LHCN-M2 (cell line): ENCODE measurements around the gene FAM3B. TPM values are rescaled to one million over a fixed set of nuclear protein-coding genes. Genes with fewer than 3 reads are reported as not detected.
"Not testable (repeated sequence)": the region's sequence is repeated elsewhere in the genome, so short reads cannot be mapped to it uniquely, and the experiment has no call there.

ENCODE experiments used
- DNase-seq: peaks from one replicate; pipeline ENCODE4 v3.0.0-alpha.2; 2012; ENCODE audit warnings: low read depth
- polyA plus RNA-seq: library from polyadenylated mRNA; unstranded; fragments of >200 nt; gene quantifications from one replicate; pipeline ENCODE4 v1.2.1, GENCODE V29; 2012; ENCODE audit warnings: missing spikeins
- total RNA-seq: library from RNA; depleted of rRNA; stranded (reverse); fragments of >200 nt; gene quantifications from 2 replicates; pipeline ENCODE4 v1.2.3, GENCODE V29; 2014; rRNA removed

FAM3B gene, protein sequence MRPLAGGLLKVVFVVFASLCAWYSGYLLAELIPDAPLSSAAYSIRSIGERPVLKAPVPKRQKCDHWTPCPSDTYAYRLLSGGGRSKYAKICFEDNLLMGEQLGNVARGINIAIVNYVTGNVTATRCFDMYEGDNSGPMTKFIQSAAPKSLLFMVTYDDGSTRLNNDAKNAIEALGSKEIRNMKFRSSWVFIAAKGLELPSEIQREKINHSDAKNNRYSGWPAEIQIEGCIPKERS
- total RNA-seq, result not detected in 2 replicates
- polyA plus RNA-seq, result not detected

DNA sequence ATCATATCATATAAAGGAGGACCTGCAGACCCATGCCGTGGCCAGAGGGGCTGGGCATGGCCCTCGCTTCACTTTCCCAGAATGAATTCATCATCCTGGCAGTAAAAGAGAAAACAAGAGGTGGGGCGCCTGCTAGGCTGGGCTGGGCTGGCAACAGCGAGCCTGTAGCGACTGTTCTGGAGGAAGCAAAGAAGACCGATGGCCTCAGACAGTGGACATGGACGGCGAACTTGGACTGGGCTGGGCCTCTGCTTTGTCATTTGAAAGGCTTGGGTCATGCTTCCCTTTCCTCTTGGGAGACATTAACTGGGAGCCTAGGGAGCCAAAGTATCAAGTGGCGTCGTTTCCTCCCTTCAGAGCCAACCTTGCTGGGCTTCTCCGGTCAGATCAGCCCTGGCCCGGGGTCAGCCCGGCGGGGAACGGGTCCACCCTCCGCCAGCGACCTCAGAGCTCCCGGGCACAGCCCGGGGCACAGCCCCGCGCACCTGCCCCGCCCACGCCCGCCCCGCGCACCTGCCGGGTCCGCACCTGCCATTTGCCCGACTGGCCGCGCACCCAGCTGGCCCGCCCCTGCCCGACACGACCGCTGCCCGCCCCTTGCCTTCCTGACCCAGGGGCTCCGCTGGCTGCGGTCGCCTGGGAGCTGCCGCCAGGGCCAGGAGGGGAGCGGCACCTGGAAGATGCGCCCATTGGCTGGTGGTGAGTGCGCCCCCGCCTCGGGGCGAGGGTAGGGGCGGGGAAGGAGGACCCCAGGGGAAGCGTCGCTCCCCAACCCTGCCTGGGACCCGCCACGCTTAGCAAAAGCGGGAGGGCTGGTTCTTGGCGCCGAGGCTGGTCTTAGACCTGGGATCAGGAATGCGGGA, at the start of gene FAM3B:
Gene FAM3B, plus strand, starts transcription at position 602 of the 863 bp plus-strand sequence. Its CDS starts 79 bp downstream, at position 681.
- no peak for DNase-seq

- no peak for DNase-seq
Observed at GRCh38 chr21:41267346-41267745, 49.3 kb upstream of the FAM3B start.

DNA sequence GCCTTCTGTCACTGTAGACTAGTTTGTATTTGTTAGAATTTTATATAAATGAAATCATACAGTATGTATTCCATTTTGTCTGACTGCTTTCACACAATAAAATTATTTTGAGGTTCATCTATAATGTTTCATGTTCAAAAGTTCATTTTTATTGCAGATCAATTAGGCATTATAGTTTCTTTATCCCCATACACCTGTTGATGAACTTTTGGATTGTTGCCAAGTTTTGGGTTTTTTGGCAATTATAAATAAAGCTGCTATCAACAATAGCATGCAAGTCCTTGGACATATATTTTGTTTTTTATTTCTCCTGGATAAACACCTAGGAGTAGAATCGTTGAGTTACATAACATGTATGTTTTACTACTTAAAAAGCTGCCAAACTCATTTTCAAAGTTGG, 47.1 kb upstream of the FAM3B start:
- DNase-seq, result no peak

DNA sequence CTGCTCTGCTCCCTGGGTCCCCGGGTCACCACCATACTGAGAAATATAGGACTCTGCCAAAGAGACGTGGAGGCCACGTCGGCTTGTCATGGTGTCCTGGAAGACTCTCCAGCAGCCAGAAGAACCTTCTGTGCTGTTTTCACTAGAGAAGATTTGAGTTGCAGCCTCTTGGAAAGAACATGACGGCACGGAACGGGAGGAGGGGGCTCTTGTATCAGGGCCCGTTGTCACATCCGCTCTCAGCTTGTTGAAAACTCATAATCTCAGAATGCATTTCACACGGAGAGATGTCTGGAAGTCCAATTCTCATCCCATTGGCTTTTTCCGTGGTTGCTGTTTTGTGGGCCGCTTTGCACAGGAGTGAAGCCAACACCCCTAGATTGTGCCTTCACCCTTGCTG, 39.4 kb upstream of the FAM3B start:
- DNase-seq, result no peak

- DNase-seq, result no peak
Observed at GRCh38 chr21:41277846-41278245, 38.8 kb upstream of the FAM3B start.

DNA sequence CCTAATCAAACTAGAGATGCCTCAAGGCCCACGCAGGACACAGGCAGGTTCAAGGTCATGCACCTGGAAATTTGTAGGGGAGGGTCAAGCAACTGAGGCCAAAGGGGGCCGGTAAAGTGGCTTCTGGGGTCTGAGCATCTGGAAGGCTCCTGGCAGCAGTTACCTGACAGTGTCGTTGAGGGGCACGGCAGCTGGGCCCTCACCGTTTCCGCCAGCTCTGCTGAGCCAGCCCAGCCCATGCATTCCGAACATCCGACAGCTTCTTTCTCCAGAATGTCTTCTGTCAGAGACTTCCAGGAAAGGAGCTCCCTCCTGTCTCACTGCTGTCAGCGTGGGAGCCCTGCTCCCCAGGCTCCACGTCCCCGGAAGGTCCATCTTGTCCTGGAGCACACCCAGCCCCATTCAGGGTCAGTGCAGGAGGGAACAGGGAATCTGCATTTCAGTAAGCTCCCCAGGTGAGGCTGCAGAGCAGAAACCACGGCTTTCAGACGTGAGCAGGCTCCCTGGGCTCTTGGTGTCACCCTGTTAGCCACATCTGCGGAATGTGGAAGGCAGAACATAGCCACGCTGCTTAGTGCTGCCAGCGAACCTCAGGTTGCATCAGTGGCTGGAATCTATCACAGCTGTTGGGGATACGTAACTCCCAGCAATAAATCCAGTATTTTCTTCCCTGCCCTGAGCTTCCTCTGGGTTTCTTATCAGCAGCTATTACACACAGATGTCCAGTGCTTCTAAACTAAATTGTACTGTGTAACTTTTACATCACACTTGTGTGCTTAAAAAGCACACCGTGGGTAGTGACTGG, 36.3 kb upstream of the FAM3B start:
- peak; percentile 9 for DNase-seq

DNA sequence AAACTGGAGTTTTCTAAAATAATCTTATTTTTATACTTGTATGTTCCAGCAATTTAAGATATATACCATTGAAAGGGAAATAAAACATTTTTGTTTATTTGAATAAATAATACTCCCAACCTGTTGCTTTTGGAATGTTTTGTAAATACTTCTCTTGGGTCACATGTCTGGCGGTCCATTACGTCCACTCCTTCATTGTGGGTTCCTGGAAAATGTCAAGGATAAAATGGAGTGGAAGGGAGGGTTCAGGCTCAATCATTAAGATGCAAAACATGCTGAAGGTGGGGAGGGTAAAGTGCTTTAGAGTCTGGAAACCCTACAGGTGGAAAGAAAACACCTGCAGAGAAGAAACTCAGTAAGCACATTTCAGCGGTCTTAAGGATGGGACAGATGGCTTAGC, 34.2 kb upstream of the FAM3B start:
- no peak for DNase-seq

GRCh38 chr21:41283211-41283818, 33.3 kb upstream of the FAM3B start:
- peak; percentile 72 for DNase-seq

- DNase-seq, result no peak
Observed at GRCh38 chr21:41289431-41289830, 27.2 kb upstream of the FAM3B start.

- DNase-seq, result no peak
Observed at GRCh38 chr21:41290106-41290799, 26.3 kb upstream of the FAM3B start.

DNA sequence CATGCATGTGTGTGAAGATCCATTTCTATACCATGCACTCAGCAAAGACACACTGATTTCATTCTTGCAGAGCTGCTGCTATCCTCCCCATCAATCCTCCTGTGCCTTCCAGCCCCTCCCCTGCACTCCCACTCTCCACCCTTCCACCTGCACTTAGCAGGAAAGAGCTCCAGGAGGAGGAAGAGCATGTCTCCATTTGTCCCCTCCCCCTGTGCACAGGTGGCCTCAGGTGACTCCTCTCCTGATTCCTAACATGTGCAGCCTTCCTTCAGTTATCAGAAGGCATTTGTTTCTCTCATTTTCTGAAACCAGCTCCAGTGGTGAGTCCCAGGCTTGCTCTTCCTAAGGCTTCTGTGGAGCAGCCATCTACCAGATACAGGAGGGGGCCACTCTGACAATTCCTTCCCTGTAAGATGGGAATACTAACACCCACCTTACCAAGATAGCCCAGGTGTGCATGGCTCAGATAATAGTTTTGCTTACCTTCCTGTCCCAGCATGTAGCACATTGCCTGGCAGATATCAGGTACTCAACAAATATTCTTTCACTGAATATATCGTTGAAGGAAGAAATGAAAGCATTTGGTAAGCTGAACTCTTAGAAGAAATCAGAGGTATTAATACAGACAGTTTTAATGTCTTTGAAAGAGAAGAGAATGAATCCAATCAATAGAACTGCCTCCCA, 21.9 kb upstream of the FAM3B start:
- DNase-seq, result no peak

GRCh38 chr21:41295721-41296254, 20.8 kb upstream of the FAM3B start:
- DNase-seq, result no peak

DNA sequence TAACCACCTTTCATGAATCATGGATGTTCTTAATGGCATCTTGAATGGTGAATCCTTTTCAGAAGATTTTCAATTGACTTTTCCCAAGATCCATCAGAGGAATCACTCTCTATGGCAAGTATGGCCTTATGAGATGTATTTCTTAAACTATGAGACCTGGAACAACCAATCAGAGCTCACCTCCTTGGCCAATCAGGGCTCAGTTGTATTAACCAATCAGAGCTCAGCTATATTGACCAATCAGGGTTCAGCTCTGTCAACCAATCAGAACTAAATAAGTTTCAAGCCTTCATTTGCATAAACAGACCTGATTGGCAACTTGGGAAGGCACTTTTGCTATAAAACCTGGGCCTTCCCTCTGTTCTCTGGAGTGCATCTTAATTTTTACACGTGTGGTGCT, 13.6 kb upstream of the FAM3B start:
- DNase-seq, result no peak

DNA sequence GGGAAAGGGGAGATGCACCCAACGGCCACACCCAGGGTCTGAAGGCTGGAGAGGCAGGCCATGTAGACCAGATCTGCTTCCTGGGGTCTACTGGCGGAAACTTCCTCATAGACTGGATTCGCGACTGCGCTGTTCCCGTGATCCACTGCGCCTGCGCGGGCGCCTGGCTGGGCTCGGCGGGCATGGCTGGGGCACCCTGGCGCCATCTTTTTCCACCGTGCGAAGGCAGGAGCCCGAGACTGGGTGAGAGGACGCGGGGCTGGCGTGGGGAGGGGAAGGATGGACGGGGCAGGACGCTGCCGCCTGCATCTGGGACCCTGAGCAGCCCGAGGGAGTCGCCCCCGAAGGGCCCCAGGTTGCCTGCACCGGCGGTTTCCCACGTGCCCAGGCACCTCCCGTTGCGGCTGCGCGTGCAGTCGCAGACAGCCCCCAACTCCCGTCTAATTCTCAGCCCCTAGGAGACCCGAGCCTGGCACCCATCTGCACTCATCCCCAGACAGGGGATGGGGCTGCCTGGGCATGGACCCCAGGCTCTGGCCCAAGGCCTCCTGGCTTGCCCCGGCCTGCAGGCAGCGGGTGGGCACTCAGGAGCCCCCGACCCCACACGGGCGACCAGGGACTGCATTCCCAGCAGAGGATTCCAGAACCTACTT, 12.4 kb upstream of the FAM3B start:
- no peak for DNase-seq

GRCh38 chr21:41307219-41307618, 9.4 kb upstream of the FAM3B start:
- no peak for DNase-seq

- not testable (repeated sequence) for DNase-seq
Observed at GRCh38 chr21:41313285-41314164, 3.1 kb upstream of the FAM3B start.

GRCh38 chr21:41315726-41316125, 875 bp upstream of the FAM3B start:
- no peak for DNase-seq

DNA sequence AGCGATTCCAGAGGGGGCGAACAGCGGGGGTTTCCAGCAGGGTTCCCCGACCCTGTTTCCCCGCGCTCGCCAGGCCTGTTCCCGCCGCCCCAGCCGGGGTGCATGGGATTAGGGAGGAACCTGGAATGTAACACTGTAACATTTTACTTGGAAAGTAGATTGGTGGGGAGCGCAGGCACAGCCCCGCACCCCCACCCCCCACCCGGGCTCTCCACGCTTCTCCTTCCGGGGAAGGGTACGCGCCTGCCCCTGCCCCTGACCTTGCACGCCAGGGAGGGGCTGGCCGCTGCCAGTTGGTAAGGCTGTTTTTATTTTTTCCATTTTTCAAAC, 427 bp downstream of the FAM3B start:
- no peak for DNase-seq

DNA sequence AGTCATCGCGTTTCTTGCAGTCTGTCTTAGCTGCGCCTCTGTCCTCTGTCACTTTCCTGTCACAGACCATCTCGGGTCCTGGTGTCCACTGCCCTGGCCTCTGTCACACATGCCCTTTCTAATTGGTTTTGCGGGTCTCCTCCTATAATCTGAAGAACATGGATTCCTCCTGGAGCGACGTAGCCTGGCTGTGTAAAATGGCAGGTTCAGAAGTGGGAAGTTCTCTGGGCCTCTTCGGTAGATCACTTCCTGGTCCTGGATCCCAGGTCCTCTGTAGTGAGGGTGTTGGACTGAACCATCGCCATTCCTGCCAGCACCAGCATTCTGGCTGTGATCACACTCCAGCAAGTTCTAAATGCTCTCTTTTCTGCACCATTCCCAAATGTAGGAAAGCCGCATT, 857 bp downstream of the FAM3B start:
- no peak for DNase-seq
